AG08395 (cell line): Measurements from ENCODE around the gene EXO1.
"Not testable (repeated sequence)": the region's sequence is repeated elsewhere in the genome, so short reads cannot be mapped to it uniquely, and the experiment has no call there.

Experiments
- DNase-seq: peaks from one replicate; pipeline ENCODE4 v3.0.0; 2012; ENCODE audit warnings: mixed read lengths, low spot score

Gene EXO1

DNA sequence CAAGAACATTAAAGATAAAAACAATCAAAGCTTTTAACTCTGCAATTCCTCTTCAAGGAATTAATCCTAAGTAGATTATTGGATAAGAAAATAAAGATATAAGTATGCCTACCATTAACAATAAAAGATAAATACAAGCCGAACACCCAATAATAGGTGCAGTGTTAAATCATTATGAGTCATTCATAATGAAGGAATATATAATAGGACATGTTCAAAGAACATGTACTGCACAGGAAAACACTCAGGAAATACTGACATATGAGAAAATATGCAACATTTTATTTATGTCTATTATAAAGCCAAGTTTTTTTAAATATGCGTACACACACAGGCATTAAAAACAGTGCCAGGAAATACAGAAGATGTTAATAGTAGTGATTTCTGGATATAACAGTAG, 11.1 kb upstream of the EXO1 start:
- no peak for DNase-seq

DNA sequence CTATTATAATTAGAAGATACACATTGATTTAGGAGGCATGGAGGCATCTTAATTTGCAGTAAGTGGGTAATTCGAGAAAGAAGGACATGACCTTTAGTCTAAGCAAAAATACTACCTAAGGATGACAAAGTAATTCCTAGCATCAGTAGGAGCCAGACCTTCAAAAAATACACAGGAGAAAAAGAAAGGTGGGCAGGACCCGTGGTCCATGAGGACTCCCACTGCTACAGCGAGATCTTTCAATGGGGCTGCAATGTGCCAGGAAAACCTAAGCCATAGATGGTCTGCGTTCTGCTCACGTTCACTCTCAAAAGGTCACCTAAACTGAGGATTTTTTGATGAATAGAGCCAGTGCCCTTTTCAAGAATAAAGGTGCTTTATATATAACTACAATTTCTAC, 10.6 kb upstream of the EXO1 start:
- DNase-seq: no peak

DNA sequence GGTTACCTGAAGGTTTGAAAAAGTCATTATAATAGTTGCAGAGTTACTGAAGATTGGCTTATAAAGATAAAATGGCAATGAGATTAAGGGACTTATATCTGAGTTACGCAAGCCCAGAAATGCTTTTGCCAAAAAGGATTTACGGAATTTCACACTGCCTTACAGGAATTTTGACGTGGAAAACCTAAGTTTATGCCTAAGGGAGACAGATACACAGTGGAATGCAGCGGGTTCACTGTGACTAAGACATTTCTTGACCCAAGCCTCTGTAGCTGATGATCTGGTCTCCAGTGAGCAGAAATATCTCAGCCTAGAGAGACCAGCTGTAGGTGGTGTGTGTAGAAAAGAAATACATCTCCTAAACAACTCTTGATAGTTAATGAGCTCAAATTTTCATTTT, 10.1 kb upstream of the EXO1 start:
- peak; percentile 57 for DNase-seq

DNA sequence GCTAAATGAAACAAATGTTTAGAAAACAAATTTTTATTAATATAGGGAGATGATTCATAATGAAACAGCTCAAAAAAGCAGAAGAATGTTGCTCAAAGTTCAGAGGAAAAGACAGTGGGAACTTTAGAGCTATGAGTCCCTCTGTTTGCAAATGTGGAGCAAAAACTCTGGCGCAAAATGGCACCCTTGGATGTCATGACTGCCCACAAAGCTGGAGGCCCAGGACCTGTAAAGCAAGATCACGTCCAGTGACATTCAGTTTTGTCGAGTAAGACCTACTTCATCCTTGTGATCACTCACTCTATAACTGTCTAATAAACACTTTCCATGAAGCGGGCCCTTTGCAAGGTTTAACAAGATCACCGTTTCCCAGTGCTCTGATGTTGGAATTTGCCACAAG, 9.1 kb upstream of the EXO1 start:
- no peak for DNase-seq

DNA sequence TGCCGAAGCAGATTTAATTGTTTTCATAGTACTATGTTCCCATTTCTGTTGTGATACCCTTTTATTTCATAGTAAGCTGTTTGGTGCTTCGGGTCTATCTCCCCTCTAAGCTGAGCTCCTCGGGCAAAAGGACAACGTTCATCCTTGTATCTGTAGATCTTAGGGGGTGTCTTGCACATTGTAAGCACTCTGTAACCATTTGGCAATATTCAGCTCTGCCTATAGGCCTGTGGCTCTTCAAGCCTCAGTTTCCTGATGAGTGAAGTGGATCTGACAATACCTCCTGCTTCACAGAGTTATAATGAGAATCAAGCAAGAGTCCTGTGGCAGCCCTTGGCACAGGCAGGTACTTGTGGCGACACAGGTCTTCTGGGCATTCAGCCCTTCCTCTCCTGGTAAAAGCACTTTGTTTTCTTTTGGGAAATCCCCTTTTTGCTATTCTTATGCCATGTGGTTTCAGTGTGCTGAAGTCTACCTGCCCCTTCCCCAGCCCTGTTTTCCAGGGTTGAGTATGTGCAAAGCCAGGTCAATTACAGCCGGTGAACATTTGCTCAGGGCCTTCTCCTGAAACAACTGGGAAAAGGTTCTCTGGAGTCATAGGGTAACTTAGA, 8.5 kb upstream of the EXO1 start:
- no peak for DNase-seq

DNA sequence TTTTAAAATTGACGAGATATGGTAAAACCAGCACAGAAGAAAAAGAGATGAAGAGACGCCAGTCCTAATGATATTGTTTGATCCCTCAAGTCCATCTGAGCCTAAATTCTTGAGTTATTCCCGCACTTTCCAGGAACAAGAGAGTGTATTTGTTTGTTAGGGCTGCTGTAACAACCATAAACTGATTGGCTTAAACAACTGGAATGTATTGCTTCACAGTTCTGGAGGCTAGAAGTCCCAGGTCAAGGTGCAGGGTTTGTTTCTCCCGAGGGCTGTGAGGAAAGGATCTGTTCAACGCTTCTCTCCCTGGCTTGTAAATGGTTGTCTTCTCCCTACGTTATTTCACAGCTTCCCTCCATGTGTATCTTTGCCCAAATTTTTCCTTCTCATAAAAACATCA, 7.8 kb upstream of the EXO1 start:
- no peak for DNase-seq

DNA sequence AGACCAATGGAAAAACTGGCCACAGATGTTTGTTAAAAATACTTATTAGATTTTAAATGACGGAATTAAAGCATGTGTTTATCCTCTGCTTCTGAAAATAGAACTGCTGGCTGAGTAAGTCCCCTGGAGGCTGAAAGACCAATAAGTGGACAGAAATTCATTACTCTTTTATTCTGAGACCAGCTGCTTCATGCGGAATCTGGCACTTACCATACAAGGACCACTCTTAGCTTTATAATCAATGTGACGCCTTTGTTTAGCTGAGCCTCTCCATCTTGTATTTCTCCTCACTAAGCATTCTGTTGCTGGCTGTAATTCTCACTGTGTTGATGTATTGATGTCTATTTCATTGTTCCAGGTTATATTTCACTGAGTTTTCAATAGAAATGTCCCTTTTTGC, 6.3 kb upstream of the EXO1 start:
- DNase-seq: no peak

DNA sequence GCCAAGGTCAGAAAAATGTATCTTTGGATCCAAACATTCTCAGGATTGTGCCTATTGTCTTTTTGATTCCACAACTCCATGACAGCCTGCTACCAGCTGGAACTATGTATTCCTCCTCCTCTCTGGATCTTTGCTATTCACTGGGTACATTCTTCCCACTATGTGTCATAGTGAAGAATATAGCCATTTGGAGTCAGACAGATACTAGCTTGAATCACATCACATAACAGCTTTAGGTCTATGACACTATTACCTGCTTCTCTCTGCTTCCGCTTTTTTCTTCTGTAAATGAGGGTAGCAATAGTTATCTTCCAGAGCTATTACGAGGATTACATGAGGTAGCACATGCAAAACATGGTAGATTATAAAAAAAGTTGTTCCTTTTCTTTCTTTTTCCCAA, 5.4 kb upstream of the EXO1 start:
- peak; percentile 65 for DNase-seq

DNA sequence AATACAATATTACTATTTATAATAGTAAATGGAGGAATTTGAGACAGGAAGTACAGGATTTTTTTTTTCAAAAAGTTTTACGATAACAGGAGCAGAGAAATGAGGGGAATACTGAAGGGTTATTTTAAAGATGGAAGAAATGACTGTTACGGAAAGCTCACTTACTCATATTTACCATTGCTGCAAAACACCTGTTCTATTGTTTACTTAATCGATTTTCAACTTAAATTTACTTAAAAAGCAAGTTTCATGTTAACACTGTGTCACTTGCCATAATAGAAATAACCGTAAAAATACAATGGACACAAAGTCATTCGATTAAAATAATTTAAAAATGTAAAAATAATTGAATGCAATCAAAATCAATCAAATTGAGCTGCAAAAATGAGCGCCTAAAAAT, 3.4 kb upstream of the EXO1 start:
- no peak for DNase-seq

DNA sequence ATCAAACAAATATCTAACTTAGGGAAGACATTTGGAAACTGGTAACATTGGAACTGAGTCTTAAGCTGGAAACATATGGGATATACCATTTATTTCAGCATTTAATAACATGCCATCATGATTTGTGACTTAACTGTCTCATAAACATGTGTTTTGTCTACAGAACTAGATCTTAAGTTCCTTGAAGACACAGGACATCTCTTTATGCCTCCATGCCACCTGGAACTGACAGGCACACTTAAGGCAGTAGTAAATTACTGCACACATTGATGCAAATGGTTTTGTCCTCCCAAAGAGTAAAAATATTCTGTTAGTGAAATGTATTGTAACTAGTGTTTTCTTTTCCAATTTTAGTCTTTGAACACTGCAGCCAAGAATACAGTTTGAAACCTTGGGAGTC, 1.6 kb upstream of the EXO1 start:
- no peak for DNase-seq

DNA sequence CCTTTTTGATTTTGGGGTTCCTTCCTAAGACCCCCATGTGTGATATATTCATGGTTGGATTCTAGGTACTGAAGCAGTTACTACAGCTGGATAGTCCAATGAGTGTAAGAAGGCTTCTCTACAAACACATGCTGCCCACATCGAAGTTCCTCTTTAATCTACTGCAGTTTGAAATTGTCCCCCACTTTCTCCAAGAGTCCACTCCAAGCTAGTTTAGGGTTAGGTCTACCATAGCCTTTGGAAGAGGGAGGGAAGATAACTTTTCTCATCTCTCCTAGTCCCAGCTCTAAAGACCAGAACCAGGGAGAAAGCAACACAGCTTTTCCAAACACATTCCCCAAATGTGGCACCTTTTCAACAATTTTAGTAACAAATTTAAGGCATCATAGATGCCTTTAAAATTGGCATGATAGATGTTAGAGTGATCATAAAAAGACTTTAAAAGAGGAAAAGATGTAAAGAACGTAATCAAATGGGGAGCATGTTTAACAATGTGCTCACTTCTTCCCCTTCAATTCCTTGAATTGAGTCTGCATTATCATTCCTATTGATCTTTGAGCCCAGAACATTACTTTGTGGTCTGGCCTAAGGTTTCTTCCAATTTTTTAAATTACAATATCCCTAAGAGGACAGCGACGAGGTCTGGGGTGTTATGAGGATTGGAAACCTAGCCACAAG, 1.0 kb upstream of the EXO1 start:
- DNase-seq: no peak

DNA sequence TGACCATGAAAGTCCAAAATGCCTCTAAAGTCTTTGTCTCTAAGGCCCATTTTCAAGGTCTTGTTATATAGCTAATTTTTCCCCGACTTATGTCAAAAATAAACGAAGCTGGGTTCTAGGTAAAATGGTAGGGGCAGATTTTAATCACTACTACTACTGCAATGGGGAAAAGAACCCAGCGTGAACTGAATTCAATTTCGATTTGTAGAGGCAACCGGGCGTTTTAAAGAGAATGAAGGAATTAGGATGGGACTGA, 536 bp upstream of the EXO1 start:
- DNase-seq: no peak

DNA sequence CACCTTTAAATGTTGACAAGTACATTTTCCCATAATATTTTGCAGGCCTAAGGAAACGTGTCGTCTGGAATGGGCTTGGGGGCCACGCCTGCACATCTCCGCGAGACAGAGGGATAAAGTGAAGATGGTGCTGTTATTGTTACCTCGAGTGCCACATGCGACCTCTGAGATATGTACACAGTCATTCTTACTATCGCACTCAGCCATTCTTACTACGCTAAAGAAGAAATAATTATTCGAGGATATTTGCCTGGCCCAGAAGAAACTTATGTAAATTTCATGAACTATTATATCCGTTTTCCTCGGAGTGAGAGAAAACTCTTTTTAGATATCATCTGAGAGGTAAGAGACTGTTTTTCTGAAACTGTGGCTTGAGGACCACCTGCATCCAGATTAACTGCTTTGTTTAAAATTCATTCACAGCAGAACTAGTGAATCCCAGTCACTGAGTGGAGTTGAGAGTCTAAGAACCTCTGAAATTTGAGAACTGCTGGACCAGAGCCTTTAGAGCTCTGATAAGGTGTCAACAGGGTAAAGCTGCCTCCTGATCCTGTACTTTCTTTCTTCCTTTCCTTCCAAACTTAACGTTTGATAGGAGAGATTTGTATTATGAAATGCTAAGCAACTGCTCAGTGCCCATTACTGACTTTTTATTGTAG, 811 bp downstream of the EXO1 start:
- no peak for DNase-seq

DNA sequence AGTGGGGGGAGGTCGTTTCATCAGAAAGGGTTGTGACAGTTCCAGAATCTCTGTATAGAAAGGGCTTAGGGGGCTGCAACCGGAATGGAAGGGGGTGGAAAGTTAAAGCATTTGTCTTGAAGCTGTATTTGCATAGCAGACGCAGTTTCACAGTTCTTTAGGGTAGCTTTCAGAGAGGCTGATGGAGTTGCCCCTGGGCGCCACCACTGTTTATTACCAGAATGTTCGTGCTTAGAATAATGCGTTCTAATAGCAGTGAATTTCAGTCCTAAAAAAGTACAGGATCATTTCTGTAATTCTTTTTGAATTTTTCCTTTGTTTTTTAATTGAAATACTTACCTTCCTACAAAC, 1.3 kb downstream of the EXO1 start:
- no peak for DNase-seq

DNA sequence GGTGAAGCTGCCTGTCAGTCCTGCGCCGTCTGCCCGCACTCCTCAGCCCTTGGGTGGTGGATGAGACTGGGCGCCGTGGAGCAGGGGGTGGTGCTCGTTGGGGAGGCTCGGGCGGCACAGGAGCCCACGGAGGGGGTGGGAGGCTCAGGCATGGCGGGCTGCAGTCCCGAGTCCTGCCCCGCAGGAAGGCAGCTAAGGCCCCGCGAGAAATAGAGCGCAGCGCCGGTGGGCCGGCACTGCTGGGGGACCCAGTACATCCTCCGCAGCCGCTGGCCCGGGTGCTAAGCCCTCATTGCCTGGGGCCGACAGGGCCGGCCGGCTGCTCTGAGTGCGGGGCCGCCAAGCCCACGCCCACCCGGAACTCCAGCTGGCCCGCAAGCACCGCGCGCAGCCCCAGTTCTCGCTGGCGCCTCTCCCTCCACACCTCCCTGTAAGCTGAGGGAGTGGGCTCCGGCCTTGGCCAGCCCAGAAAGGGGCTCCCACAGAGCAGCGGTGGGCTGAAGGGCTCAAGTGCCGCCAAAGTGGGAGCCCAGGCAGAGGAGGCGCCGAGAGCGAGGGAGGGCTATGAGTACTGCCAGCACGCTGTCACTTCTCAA, 7.6 kb downstream of the EXO1 start:
- not testable (repeated sequence) for DNase-seq

DNA sequence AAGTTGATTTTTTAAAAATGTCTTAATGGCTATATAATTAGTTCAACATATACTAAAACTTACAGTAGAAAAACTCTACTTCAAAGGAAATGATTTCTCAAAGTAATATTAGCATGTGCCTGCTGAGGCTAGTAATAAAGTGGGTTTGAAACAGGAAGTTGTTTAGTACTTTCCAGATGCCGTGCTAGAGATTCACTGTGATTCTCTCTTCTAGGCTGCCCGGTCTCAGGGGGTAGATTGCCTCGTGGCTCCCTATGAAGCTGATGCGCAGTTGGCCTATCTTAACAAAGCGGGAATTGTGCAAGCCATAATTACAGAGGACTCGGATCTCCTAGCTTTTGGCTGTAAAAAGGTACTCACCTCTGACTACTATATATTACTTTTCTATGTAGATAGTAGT, 9.1 kb downstream of the EXO1 start:
- DNase-seq: no peak

DNA sequence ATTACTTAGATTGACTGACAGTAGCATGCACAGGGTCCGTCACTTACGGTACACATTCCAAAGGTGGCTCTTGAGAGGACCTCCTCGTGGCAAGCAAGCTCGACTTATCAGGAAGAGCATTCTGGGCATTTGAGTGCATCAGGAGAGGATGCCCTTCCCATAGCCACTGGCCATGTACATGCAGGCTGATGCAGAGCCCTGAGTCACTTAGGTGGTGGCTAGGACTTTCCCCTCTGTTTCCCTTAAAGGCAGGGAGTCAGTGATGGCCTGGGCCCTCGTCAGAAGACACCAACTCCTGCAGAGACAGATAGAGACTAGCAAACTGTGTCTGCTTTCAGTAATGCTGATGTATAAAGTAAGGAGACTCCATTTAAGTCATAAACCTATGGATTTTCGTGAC, 12.9 kb downstream of the EXO1 start:
- DNase-seq: no peak

DNA sequence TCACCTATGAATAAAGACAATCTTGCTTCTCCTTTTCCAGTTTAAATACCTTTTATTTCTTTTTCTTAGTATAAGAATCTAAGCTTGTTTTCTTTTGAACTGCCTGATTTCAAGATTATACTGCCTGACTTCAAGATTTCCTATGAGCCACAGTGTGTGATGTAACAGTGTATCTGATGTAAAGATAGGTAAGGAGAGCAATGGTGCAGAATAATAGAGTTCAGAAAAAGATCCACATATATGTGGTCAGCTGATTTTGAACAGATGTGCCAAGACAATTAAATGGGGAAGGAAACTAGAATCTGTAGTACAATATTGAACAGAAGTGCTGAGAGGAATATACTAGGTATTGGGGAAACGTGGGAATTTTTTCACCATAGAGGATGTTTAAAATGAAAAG, 21.0 kb downstream of the EXO1 start:
- no peak for DNase-seq

DNA sequence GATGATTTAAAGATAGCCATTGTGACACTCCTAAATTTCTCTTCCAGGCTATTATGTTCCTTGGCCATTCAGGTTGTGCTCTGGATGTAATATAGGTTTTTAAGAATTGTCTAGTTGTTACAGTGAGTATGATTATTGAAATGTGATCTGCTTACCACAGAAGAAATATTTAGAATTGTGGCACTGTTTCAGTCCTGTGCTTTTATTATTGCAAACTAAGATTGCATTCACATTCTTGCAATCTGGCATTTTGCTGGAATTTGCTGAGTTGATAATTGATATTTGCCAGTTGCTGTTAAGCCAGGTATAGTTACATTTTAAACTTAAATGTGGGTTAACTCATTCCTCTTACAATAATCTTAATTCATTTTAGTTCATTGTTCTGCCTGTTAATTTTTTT, 22.3 kb downstream of the EXO1 start:
- DNase-seq: no peak

DNA sequence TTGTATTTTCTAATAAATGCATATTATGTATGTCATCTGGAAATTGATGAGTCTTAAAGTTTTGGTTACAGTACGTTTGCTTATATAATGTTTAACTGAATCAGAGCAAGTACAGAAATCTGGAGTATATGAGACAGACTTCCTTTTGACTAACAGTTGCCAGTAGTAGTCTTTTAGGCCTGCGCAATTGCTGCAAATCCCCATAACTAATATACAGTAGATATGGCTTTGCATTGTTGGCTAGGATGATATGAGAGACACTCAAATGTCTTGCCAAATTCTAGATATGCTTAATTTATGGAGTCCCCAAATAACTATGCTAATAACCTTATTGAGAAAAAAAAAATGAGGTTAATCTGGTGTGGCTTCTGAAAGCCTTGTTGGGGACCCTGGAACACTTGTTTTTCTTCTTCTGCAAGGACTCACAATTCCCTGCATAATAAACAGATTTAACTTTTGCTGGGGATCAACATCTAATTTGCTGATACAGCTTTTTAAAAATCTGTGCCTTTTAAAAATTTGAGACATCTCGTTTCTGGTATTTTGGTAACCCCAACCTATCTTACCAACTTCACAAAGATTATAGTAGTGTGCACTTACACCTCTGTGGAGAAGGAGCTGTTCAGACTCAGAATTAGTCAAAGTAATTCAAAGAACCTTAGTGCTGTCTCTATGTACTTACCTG, 22.9 kb downstream of the EXO1 start:
- DNase-seq: no peak

DNA sequence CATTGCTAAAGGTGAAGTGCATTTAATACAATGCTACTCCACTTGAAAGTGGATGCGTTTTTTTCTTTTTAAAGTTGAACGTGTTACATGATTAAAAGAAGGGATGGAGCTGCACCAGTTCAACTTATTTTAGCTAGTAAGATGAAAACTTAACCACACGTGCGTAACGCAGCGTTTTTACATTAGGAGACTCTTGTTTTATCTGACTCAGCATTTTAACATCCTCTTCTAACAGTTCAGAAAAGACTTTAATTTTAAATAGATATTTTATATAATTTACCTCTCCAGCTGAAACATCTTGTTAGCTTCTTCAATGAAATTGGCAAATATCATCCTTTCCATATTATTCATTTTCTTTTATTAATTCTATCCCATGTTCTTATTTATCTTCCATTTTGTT, 33.4 kb downstream of the EXO1 start:
- DNase-seq: no peak

DNA sequence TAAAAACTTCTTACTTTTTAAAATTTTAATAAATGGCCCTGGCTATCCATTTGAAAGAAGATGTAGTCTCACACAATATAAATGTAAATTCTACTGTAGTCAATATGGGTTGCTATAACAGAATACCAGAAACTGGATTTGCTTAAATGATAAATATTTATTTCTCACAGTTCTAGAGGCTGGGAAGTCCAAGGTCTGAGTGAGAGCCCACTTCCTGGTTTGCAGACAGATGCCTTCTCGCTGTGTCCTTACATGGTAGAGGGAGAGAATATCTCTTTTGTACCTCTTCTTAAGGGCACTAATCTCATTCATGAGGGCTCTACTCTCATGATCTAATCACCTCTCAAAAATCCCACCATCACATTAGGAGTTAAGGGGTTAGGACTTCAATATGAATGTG, 35.2 kb downstream of the EXO1 start:
- no peak for DNase-seq

DNA sequence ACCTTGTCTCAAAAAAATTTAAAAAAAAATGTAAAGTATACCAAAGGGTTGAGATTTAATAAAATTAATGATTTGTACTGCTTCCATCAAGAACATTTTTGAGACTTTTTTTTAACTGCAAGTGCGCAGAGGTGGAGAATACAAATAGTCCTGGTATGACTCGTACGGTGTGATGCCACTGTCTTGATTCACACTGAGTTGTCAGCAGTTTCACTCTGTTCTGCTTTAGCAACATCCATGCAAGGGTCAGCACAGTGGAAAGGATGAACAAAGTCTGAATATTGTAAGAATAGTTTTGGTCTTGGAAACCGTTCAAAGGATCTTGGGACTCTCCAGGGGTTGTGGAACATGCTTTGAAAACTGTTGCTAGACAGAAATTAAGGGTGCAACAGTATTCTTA, 40.2 kb downstream of the EXO1 start:
- peak; percentile 13 for DNase-seq
